Measurements from ENCODE around the gene LBH.

Gene LBH

DNA sequence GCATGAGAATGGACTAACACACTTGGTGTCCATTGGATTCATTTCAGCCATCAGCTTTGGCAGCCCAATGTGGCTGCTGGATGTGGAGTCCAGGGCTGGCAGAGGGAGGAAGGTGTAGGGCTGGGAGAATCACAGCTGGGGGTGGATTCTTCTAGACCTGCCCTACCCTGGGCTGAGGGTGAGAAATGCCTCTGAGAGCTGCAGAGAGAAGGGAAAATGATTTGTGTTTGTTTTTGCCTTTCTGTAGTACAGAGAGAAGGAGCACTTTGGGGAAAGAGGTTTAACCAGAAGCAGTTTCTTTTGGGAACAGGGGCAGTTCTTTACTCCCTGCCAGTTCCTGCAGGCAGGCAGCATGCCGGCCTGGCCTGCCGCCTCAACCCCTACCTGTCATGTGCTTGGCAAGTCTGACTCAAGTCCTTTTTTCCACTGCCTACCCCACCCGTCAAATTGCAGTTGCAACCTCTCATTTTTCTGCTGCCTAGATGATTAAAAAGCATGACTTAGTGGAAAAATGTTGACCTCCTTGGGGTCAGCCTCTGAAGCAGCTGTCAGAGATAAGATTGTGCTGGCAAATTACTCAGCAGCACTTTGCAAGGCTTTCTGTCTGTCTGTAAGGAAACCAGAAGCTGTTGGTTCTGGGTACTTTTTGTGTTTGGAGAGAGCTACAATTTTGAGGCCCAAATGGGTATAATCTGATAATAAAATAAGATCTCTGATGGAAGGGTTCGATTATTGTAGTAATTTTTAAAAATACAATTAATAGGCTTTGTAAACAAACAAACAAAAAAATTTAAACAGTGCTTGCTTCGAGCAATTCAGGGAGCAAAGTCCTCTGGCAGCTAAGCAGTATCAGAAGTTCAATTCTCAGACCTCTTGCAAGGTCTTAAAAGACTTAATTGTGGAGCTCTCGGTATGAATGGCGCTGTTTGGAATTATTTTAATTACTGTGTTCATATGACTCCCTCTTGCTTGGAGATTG lies 21.7 kb downstream of the LBH start:
- TF ChIP-seq TAF1 (IDR thresholded peaks at IDR 0.05; ENCODE audit: low read depth) (no peak), EGR1 (IDR thresholded peaks at IDR 0.05) (no peak), TCF12 (IDR thresholded peaks at IDR 0.05; ENCODE audit: low read depth) (0 out of 2 replicates have a peak, but pooled peaks have one; percentile 25), ZBTB7A (IDR thresholded peaks at IDR 0.05; ENCODE audit: low read depth) (no peak), CREB1 (IDR thresholded peaks at IDR 0.05; ENCODE audit: low read depth) (no peak), RAD21 (IDR thresholded peaks at IDR 0.05; ENCODE audit: low read depth) (no peak), FOXM1 (IDR thresholded peaks at IDR 0.05; ENCODE audit: borderline replicate concordance, low read depth) (no peak), TEAD4 (IDR thresholded peaks at IDR 0.05) (no peak), EP300 (IDR thresholded peaks at IDR 0.05; ENCODE audit: borderline replicate concordance) (peak; percentile 42; the same call in 1 of the 2 replicates), YY1 (IDR thresholded peaks at IDR 0.05; ENCODE audit: low read depth) (no peak), NFIC (IDR thresholded peaks at IDR 0.05) (no peak), CEBPB (IDR thresholded peaks at IDR 0.05) (no peak)
- TF ChIP-seq, protein P1, sequence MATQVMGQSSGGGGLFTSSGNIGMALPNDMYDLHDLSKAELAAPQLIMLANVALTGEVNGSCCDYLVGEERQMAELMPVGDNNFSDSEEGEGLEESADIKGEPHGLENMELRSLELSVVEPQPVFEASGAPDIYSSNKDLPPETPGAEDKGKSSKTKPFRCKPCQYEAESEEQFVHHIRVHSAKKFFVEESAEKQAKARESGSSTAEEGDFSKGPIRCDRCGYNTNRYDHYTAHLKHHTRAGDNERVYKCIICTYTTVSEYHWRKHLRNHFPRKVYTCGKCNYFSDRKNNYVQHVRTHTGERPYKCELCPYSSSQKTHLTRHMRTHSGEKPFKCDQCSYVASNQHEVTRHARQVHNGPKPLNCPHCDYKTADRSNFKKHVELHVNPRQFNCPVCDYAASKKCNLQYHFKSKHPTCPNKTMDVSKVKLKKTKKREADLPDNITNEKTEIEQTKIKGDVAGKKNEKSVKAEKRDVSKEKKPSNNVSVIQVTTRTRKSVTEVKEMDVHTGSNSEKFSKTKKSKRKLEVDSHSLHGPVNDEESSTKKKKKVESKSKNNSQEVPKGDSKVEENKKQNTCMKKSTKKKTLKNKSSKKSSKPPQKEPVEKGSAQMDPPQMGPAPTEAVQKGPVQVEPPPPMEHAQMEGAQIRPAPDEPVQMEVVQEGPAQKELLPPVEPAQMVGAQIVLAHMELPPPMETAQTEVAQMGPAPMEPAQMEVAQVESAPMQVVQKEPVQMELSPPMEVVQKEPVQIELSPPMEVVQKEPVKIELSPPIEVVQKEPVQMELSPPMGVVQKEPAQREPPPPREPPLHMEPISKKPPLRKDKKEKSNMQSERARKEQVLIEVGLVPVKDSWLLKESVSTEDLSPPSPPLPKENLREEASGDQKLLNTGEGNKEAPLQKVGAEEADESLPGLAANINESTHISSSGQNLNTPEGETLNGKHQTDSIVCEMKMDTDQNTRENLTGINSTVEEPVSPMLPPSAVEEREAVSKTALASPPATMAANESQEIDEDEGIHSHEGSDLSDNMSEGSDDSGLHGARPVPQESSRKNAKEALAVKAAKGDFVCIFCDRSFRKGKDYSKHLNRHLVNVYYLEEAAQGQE (IDR thresholded peaks at IDR 0.05; ENCODE audit: low read depth): no peak
- TF ChIP-seq, protein P2, sequence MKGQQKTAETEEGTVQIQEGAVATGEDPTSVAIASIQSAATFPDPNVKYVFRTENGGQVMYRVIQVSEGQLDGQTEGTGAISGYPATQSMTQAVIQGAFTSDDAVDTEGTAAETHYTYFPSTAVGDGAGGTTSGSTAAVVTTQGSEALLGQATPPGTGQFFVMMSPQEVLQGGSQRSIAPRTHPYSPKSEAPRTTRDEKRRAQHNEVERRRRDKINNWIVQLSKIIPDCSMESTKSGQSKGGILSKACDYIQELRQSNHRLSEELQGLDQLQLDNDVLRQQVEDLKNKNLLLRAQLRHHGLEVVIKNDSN (IDR thresholded peaks at IDR 0.05): no peak
- TF ChIP-seq, protein P3, sequence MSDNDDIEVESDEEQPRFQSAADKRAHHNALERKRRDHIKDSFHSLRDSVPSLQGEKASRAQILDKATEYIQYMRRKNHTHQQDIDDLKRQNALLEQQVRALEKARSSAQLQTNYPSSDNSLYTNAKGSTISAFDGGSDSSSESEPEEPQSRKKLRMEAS (IDR thresholded peaks at IDR 0.05): peak; percentile 41; the same call in 1 of the 2 replicates

DNA sequence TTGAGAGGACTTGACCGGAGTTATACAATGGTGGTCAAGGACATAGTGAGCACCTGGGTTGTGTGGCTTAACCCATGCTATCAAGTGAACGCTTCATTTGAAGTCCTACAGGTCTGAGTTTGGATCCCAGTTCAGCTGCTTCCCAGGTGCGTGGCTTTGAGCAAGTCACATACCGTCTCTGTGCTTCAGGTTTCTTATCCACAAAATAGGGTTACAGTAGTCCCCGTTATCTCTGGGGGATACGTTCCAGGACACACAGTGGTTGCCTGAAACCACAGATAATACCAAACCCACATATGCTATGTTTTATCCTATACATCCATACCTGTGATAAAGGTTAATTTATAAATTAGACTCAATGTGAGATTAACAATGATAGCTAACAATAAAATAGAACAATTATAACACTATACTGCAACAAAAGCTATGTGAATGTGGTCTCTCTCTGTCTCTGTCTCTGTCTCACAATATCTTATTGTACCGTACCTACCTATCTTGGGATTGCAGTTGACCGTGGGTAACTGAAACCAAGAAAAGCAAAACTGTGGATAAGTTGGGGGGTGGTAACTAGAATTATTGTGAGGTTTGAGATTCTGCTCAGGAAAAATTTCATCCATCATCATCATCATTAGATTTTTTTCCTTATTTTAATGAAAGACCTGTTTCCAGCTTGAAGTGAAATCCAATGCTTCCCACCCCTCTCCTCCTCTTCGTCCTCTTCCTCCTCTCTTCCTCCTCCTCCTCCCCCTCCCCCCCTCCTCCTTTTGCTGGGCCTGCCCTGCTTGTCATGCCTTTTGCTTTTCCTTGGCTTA lies 22.7 kb downstream of the LBH start:
- TF ChIP-seq TCF12 (IDR thresholded peaks at IDR 0.05; ENCODE audit: low read depth): no peak
- TF ChIP-seq EP300 (IDR thresholded peaks at IDR 0.05; ENCODE audit: borderline replicate concordance): no peak
- TF ChIP-seq, protein P3 (IDR thresholded peaks at IDR 0.05): no peak
- TF ChIP-seq, protein P2 (IDR thresholded peaks at IDR 0.05): no peak
- TF ChIP-seq CREB1 (IDR thresholded peaks at IDR 0.05; ENCODE audit: low read depth): no peak
- no peak for TF ChIP-seq ZBTB7A (IDR thresholded peaks at IDR 0.05; ENCODE audit: low read depth)
- no peak for TF ChIP-seq TEAD4 (IDR thresholded peaks at IDR 0.05)
- TF ChIP-seq CEBPB (IDR thresholded peaks at IDR 0.05): no peak
- TF ChIP-seq, protein P1 (IDR thresholded peaks at IDR 0.05; ENCODE audit: low read depth): no peak
- no peak for TF ChIP-seq YY1 (IDR thresholded peaks at IDR 0.05; ENCODE audit: low read depth)
- no peak for TF ChIP-seq FOXM1 (IDR thresholded peaks at IDR 0.05; ENCODE audit: borderline replicate concordance, low read depth)
- TF ChIP-seq EGR1 (IDR thresholded peaks at IDR 0.05): no peak
- TF ChIP-seq NFIC (IDR thresholded peaks at IDR 0.05): no peak
- TF ChIP-seq RAD21 (IDR thresholded peaks at IDR 0.05; ENCODE audit: low read depth): no peak
- TF ChIP-seq TAF1 (IDR thresholded peaks at IDR 0.05; ENCODE audit: low read depth): no peak

DNA sequence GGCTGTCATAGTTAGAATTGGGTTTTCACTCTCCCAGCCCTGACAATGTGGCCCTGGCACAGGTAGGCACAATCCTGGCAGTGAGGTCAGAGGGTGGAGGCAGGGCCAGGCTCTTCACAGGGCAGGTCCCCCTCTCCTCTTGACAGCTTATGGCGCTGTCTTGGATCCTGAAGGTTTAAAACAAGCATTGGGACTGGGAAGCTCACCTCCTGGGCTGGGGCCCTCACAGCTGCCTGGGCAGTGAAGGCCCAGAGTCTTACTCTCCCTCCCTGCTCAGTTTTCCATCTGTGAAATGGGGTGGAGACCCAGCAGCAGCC lies 23.3 kb downstream of the LBH start:
- TF ChIP-seq TAF1 (IDR thresholded peaks at IDR 0.05; ENCODE audit: low read depth) (no peak), YY1 (IDR thresholded peaks at IDR 0.05; ENCODE audit: low read depth) (no peak), EGR1 (IDR thresholded peaks at IDR 0.05) (no peak), TCF12 (IDR thresholded peaks at IDR 0.05; ENCODE audit: low read depth) (no peak), FOXM1 (IDR thresholded peaks at IDR 0.05; ENCODE audit: borderline replicate concordance, low read depth) (no peak), CREB1 (IDR thresholded peaks at IDR 0.05; ENCODE audit: low read depth) (no peak), RAD21 (IDR thresholded peaks at IDR 0.05; ENCODE audit: low read depth) (no peak), EP300 (IDR thresholded peaks at IDR 0.05; ENCODE audit: borderline replicate concordance) (no peak), TEAD4 (IDR thresholded peaks at IDR 0.05) (no peak), CEBPB (IDR thresholded peaks at IDR 0.05) (no peak), ZBTB7A (IDR thresholded peaks at IDR 0.05; ENCODE audit: low read depth) (no peak), NFIC (IDR thresholded peaks at IDR 0.05) (no peak)
- TF ChIP-seq, protein P1 (IDR thresholded peaks at IDR 0.05; ENCODE audit: low read depth): no peak
- TF ChIP-seq, protein P3 (IDR thresholded peaks at IDR 0.05): no peak
- TF ChIP-seq, protein P2 (IDR thresholded peaks at IDR 0.05): no peak

Data from Ishikawa (cell line).